IPS-NIHi7 (cell line): ENCODE data around the gene KLF7.

ENCODE experiments used
- DNase-seq: peaks from one replicate; pipeline ENCODE4 v3.0.0; 2012; ENCODE audit warnings: mixed read lengths; ENCODE audit errors: extremely low spot score

The KLF7 gene

DNA sequence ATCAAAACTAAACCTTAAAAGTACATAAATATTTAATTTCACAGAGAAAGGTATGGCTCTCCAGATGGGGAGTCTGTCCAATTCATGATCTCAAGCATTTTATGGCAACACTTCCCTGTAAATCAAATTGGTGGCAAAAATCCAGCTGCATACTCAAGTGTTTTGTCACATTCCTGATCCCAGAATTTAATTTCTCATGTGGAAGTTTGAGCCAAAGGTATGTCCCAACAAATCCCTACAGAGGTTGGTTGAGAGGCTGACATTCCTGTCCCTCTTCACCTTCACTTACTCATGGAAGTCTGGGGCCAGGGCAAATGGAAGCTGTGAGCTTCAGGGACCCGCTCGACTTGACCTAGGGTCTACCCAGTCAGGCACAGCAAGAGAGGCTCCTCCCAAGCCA is 17.7 kb downstream of the KLF7 start:
- DNase-seq = no peak

DNA sequence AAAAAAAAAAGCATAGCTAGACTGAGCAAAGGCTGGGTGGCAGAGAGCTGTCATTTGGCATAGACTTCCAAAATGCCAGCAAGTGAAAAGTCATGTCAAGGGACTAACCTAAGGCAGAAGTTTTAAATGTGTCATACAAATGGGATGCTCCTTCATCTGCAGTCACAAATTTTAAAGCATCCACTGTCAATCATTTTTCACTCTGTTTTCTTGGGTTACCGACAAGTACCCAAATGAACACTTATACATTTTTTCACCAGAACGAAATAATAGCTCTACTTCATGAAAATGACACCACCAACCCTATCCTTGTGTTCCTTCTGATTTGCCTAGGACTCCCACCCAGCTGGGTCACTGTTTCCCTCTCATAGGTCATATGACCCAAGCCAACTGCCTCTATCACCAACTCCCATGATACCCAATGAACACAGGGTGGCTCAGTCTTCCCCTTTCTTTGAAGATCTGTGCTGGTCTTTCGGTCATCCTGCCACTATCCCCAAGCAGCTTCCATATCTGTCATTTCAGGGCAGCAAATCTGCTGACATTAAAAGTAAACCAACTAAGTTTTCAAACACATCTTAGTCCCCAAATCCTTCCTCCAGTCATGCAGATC is 21.5 kb downstream of the KLF7 start:
- no peak for DNase-seq

DNA sequence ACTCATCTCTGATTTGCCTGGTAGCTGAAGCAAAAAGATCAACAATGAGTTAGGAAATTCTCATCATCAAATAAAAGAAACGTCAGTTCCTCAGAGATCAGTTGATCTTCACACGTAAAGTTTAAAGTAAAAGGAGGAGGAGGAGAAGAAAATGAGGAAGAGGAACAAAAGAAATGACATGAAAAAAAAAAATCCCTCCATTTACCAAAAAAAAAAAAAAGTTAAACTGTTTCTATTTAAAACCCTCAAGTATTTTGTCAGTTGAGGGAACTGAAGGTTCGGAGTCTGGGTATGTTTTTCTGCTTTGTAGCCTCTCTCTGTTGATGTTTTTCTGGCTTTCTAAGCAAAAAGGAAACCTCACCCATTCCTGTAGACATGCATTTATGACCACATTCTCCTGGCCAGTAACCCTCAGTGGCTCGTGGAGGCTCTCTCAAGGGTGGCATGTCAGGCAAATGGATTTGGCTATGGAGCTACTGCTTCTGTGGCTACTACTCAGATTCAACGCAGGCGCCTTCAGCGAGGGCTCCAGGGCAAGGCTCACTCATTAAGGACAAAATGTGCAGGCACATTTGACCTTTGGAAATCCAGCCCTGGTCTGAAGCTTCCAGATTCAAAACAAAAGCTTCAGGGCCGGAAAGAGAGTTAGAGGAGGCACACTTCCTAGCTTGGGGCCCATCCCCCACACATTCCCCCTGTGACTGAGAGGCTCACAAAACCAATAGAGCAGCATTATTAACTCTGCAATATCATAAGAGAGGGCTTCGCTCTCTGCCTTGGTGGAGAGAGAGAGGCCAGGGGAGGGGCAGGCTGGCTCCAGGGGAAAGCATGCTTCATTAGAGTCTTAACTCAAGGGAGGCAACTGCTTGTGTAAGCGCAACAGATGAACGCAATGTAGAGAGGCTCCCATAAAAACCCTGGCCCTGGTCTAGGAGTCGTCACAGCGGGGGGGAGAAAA is 22.3 kb downstream of the KLF7 start:
- no peak for DNase-seq

- no peak for DNase-seq
These were observed 23.3 kb downstream of the KLF7 start for GRCh38 chr2:207142461-207142860.

- DNase-seq = no peak
These were observed 24.4 kb downstream of the KLF7 start for GRCh38 chr2:207141386-207141785.

DNA sequence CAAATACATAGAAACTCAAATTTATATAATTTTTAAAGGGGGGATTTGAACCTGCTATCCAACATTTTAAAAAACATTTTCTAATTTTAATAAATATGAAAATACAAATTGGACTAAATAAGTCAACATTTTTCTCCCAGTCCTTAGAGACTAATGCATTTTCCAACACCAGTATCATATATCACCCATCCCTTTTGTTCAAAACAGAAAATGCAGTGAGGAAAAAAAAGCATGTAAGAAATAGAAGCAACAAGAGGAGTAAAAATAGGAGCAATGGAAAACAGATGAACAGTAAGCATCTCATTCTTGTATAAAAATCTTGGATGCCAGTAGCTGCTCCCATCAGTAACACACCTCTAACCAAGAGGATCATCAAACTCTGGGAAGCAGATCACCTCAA is 25.5 kb downstream of the KLF7 start:
- DNase-seq = no peak

GRCh38 chr2:207139552-207139951 is 26.2 kb downstream of the KLF7 start:
- no peak for DNase-seq

DNA sequence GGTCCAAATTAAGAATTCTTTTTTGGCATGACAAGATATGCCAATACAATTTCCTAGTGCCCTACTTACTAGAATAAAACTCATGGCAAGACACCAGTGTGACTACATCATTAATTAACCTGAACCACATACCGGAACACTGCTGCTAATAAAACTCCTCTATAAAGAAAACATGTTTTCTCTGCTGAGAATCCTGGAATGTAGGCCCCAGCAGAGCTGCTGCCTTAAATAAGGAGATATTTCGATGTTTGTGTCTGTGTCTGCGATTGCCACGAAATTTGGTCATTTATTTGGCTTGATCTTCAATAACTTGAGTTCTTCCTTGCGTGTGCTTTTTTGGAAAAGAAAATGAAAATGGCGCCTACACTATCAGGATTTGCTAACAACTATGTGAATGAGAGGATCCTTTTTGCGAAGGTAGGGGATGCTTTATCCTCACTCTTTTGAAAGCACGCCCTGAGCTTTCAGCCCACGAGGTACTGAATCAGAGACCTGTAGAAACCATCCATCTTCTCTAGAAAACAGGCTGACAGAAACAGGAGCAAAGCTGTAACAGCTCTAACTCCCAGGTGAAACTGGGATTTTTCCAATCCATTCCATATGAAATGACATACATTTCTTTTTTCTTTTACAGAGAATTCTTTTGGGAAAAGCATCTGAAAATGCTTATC is 27.0 kb downstream of the KLF7 start:
- no peak for DNase-seq

- DNase-seq = no peak
These were observed 28.0 kb downstream of the KLF7 start for GRCh38 chr2:207137596-207138337.

GRCh38 chr2:207136874-207137273 is 28.9 kb downstream of the KLF7 start:
- DNase-seq = no peak

DNA sequence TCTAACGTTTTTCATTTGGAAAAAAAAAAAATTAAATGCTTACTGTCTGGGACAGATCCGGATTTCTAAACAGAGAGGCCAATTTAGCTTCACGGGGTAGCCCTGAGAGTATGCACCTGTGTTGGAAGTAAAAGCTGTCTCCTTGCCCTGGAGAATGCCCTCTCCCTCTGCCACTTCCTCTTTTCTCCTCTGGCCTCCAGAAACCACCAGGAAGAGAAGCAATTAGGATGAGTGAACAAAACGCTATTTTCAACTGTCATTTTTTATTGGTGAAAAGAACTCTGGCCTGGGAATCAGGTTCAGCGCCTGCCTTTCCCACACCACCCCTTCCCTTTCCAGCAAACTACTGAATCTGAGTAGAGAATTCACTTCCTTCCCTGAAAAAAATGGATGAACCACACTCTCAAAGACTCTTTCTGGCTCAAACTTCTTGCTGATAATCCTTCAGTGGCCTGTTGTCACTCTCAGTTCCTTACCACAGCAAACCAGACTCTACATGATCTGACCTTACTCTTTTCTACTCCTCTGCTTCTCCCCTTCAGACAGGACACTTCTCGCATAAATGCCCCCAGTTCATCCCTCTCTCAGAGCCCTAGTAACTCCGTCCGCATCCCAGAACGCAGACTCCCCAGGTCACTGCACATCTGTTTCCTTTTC is 29.8 kb downstream of the KLF7 start:
- DNase-seq = no peak

- DNase-seq = no peak
These were observed 30.4 kb downstream of the KLF7 start for GRCh38 chr2:207135340-207135739.

- no peak for DNase-seq
These were observed 31.8 kb downstream of the KLF7 start for GRCh38 chr2:207133820-207134519.

DNA sequence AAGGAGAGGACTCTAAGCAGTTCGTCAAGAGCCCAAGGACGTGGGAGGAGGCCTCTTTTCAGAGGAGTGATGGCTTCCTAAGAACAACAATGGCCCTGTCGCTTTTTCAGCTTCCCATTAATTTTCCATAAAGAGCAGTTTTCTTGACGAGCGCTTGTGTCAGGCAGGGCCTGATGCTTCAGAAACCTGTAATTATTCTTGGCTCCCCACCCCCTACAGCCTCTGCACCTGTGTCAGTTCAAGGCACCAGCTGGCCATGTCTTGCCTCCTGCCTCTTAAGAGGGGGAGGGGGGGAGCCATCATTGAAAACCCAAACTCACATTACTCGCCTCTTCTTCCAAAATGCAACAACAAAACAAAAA is 32.3 kb downstream of the KLF7 start:
- DNase-seq = no peak

- DNase-seq = no peak
These were observed 33.7 kb downstream of the KLF7 start for GRCh38 chr2:207132019-207132418.

- no peak for DNase-seq
These were observed 34.2 kb downstream of the KLF7 start for GRCh38 chr2:207131594-207131993.

DNA sequence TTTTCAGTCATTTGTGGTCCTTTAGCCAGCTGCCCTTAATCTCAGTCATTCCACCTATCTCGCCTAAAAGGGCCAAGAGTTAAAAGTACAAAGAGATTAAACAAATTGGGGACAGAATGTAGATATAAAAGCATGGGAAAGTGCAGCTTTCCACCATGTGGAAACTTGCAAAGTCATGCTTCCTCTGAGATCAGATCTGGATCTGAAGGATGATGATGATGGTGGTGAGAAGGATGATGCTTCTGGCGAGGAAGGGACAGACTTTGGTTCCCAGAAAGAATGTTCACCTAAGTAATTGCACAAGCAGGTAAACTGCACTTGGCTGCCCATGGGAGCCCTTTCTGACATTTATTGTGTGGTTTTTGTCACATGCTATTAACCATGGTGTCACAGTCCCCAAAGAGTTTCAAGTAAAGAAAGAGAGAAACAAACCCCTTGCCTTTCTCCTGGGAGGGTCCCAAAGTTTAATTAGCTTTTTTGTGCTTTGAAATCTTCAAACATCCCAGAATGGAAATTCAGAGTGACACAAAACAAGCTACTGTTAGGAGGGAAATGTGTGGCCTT is 34.7 kb downstream of the KLF7 start:
- DNase-seq = no peak

GRCh38 chr2:207129821-207130220 is 35.9 kb downstream of the KLF7 start:
- no peak for DNase-seq

DNA sequence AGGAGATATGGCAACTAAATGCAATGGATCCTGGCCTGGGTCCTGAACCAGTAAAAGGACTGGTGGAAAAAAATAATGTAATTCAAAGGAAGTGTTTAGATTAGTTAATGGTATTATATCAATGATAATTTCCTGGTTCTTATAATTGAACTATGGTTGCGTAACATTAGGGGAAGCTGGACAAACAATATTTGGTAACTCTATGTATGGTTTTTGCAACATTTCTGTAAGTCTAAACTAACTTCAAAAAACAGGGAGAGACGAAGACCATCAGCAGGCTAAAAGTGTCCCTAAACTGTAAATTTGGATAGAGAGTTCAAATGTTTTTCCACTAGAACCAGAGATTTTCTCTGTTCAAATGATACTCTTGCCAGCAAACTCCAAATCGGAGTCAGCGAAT is 36.9 kb downstream of the KLF7 start:
- no peak for DNase-seq

- no peak for DNase-seq
These were observed 38.9 kb downstream of the KLF7 start for GRCh38 chr2:207126724-207127308.
